Measurements from ENCODE around the gene MGMT.

DNA sequence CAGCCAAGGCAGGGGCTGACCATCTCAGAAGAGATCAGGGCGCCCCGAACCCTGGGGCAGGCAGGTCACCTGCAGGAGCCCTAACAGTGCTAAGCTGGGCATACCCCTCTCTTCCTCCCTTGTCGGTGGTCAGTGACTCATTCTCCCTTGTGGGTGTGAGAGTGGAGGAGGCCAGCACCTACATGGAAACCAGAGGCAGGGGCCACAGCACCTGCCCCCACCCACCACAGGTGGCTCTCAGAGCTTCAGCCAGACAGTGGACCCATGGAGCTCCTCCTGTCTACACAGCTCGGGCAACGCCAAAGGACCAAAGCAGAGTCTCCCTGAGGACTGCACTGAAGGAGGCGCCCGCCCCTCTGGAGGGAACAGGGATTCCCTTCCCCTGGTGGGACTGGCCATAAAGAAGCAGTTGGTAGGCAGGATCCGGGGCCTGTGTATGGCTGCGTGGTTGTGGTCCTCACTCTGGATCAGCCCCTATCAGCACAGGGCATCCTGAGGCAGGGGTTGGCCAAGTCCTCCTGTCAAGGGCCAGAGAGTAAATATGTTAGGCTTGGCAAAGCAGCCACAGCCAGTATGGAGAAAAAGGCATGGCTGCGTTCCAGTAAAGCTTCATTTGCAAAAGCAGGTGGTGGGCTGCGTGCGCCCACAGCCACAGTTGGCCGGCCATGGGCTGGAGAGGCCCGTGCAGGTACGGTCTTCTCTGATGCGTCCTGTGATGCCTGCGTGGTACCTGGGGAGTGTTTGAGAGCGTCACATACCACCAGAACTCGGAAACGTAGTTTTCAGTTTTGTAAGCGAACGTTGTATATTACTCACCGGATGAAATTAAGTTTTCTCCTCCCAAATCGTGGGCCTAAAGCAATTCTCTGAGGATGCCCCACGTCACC, 298.9 kb downstream of the MGMT start:
- TF ChIP-seq, protein P1, sequence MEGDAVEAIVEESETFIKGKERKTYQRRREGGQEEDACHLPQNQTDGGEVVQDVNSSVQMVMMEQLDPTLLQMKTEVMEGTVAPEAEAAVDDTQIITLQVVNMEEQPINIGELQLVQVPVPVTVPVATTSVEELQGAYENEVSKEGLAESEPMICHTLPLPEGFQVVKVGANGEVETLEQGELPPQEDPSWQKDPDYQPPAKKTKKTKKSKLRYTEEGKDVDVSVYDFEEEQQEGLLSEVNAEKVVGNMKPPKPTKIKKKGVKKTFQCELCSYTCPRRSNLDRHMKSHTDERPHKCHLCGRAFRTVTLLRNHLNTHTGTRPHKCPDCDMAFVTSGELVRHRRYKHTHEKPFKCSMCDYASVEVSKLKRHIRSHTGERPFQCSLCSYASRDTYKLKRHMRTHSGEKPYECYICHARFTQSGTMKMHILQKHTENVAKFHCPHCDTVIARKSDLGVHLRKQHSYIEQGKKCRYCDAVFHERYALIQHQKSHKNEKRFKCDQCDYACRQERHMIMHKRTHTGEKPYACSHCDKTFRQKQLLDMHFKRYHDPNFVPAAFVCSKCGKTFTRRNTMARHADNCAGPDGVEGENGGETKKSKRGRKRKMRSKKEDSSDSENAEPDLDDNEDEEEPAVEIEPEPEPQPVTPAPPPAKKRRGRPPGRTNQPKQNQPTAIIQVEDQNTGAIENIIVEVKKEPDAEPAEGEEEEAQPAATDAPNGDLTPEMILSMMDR (IDR thresholded peaks at IDR 0.05; ENCODE audit: poor library complexity, severe bottlenecking) = no peak
- TF ChIP-seq POLR2AphosphoS5 (IDR thresholded peaks at IDR 0.05) (no peak), EP300 (conservative IDR thresholded peaks at IDR 0.05; ENCODE audit: poor library complexity, severe bottlenecking) (no peak), SMC3 (conservative IDR thresholded peaks at IDR 0.05; ENCODE audit: poor library complexity) (no peak), EZH2 (IDR thresholded peaks at IDR 0.05; ENCODE audit: borderline replicate concordance, insufficient read depth, low read length, poor library complexity, severe bottlenecking) (no peak)

All from neural cell (in vitro differentiated cells).